GM18517 (cell line): ENCODE results near the gene KLHL4.
"Not testable (repeated sequence)": the region's sequence is repeated elsewhere in the genome, so short reads cannot be mapped to it uniquely, and the experiment has no call there.

Source experiments
- ATAC-seq: cut with Tn5 transposase; IDR thresholded peaks from one replicate; pipeline ENCODE4 v1.9.1; 2021; ENCODE audit warnings: mild to moderate bottlenecking, moderate library complexity; ENCODE audit not compliant: unreplicated experiment

KLHL4 gene

GRCh38 chrX:87661761-87662160 is 144.2 kb downstream of the KLHL4 start:
- ATAC-seq, result no peak

- no peak for ATAC-seq
These were observed 145.8 kb downstream of the KLHL4 start for GRCh38 chrX:87663421-87663820.

GRCh38 chrX:87664381-87664780 is 146.8 kb downstream of the KLHL4 start:
- peak; percentile 51 for ATAC-seq

- no peak for ATAC-seq
These were observed 162.2 kb downstream of the KLHL4 start for GRCh38 chrX:87679849-87680248.

GRCh38 chrX:87687703-87688102 is 170.1 kb downstream of the KLHL4 start:
- no peak for ATAC-seq

- not testable (repeated sequence) for ATAC-seq
These were observed 170.6 kb downstream of the KLHL4 start for GRCh38 chrX:87688113-87688748.

GRCh38 chrX:87689218-87689617 is 171.6 kb downstream of the KLHL4 start:
- not testable (repeated sequence) for ATAC-seq

- ATAC-seq, result no peak
These were observed 175.6 kb downstream of the KLHL4 start for GRCh38 chrX:87693204-87693603.

- no peak for ATAC-seq
These were observed 179.8 kb downstream of the KLHL4 start for GRCh38 chrX:87697409-87697808.

- no peak for ATAC-seq
These were observed 185.2 kb downstream of the KLHL4 start for GRCh38 chrX:87702795-87703194.

- not testable (repeated sequence) for ATAC-seq
These were observed 185.9 kb downstream of the KLHL4 start for GRCh38 chrX:87703469-87703868.

GRCh38 chrX:87706134-87706533 is 188.5 kb downstream of the KLHL4 start:
- no peak for ATAC-seq

GRCh38 chrX:87710580-87710979 is 193.0 kb downstream of the KLHL4 start:
- ATAC-seq, result no peak
